ENCODE measurements around the gene COL5A3.

The COL5A3 gene

DNA sequence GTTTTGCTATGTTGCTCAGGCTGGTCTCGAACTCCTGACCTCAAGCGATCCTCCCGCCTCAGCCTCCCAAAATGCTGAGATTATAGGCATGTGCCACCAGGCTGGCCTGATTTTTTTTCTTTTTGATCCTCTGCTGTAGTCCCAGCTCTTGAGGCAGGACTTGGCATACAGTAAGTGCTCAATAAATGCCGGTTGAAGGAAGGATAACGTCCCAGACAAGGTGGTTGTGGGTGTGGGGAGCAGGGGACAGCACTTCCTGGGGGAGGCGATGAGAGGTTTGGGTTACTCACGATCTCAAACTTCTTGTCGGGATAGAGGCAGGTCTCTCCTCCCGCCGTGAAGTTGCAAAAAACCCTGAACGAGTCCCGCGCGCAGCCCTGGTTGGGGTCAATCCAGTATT, 44.3 kb downstream of the COL5A3 start:
- Histone ChIP-seq H2AFZ (ENCODE audit: low read length) (no peak overlapping the region), H3K27ac (ENCODE audit: low read depth, low read length, poor library complexity, severe bottlenecking) (no peak overlapping the region), H3K9me3 (ENCODE audit: low read length) (no peaks in the 10 kb centered on the region), H3K36me3 (ENCODE audit: insufficient read depth, low read length) (no peaks in the 10 kb centered on the region), H3K4me2 (ENCODE audit: low read length) (no peak overlapping the region), H3K27me3 (ENCODE audit: insufficient read depth, low read length) (no peaks in the 10 kb centered on the region), H3K9me2 (ENCODE audit: low read depth, low read length) (no peaks in the 10 kb centered on the region), H4K20me1 (ENCODE audit: insufficient read depth, low read length) (no peaks in the 10 kb centered on the region), H3K9ac (ENCODE audit: low read length) (no peak overlapping the region), H3K4me3 (ENCODE audit: low read depth, low read length, poor library complexity, severe bottlenecking) (no peak overlapping the region), H3K79me2 (ENCODE audit: insufficient read depth, low read length) (no peaks in the 10 kb centered on the region), H3K4me1 (ENCODE audit: insufficient read depth, low read length, severe bottlenecking) (no peaks in the 10 kb centered on the region), H3F3A (ENCODE audit: insufficient read depth, low read length) (no peaks in the 10 kb centered on the region)
- TF ChIP-seq, protein P1, sequence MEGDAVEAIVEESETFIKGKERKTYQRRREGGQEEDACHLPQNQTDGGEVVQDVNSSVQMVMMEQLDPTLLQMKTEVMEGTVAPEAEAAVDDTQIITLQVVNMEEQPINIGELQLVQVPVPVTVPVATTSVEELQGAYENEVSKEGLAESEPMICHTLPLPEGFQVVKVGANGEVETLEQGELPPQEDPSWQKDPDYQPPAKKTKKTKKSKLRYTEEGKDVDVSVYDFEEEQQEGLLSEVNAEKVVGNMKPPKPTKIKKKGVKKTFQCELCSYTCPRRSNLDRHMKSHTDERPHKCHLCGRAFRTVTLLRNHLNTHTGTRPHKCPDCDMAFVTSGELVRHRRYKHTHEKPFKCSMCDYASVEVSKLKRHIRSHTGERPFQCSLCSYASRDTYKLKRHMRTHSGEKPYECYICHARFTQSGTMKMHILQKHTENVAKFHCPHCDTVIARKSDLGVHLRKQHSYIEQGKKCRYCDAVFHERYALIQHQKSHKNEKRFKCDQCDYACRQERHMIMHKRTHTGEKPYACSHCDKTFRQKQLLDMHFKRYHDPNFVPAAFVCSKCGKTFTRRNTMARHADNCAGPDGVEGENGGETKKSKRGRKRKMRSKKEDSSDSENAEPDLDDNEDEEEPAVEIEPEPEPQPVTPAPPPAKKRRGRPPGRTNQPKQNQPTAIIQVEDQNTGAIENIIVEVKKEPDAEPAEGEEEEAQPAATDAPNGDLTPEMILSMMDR (IDR thresholded peaks at IDR 0.05; ENCODE audit: low read length): no peak
- TF ChIP-seq EZH2 (IDR thresholded peaks at IDR 0.05; ENCODE audit: borderline replicate concordance, low read length): no peak

DNA sequence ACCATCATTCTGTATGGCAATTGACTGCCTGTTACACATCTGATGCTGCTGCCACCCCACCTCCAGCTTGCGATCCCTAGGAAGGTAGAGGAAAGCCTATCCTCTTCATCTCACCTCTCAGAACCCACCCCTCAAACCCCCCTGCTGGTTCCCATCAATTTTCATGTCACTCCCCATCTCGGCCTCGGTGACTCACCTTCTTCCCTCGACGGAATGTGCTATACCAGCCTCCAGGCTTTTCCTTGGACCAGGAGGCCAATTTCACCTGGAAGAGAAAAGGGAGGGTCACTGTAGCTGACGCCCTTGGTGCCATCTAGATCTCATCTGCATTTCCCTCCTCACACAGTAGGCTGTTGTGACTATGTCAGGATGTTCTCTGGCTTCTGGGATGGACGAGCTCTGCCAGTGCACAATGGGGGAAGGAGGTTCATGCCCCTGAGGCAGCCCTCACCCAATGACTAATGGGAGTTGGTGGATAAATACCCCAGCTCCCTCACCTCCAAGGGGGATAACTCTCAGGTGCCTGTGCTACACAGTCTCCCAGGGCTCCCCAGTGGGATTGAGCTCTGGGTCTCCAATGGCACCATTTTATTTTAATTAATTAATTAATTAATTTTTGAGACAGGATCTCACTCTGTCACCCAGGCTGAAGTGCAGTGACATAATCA, 47.5 kb downstream of the COL5A3 start:
- no peak for TF ChIP-seq EZH2 (IDR thresholded peaks at IDR 0.05; ENCODE audit: borderline replicate concordance, low read length)
- TF ChIP-seq, protein P1 (IDR thresholded peaks at IDR 0.05; ENCODE audit: low read length): no peak
- Histone ChIP-seq H3K9ac (ENCODE audit: low read length) (no peak overlapping the region), H3K9me2 (ENCODE audit: low read depth, low read length) (no peaks in the 10 kb centered on the region), H3K27me3 (ENCODE audit: insufficient read depth, low read length) (no peaks in the 10 kb centered on the region), H3K4me3 (ENCODE audit: low read depth, low read length, poor library complexity, severe bottlenecking) (no peak overlapping the region), H2AFZ (ENCODE audit: low read length) (no peak overlapping the region), H3K36me3 (ENCODE audit: insufficient read depth, low read length) (no peaks in the 10 kb centered on the region), H3K4me1 (ENCODE audit: insufficient read depth, low read length, severe bottlenecking) (no peaks in the 10 kb centered on the region), H3K79me2 (ENCODE audit: insufficient read depth, low read length) (no peaks in the 10 kb centered on the region), H3K9me3 (ENCODE audit: low read length) (no peaks in the 10 kb centered on the region), H4K20me1 (ENCODE audit: insufficient read depth, low read length) (no peaks in the 10 kb centered on the region), H3K27ac (ENCODE audit: low read depth, low read length, poor library complexity, severe bottlenecking) (no peak overlapping the region), H3K4me2 (ENCODE audit: low read length) (no peak overlapping the region), H3F3A (ENCODE audit: insufficient read depth, low read length) (no peaks in the 10 kb centered on the region)

DNA sequence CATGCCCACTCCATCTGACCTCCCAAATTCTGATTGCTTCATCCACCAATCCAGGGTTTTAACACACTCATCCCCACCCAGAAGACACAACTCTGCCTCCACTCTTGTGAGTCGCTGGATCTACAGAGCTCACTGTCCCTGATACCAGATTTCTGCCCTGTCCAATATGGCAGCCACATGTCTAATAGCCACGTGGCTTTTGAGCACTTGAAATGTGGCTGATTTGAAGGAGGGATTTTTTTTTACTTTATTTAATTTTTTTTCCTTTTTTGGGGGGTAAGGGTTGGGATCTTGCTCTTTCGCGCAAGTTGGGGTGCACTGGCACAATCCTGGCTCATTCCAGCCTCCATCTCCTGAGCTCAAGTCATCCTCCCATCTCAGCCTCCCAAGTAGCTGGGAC, 49.2 kb downstream of the COL5A3 start:
- H3K27me3 ChIP-seq (ENCODE audit: insufficient read depth, low read length): no peaks in the 10 kb centered on the region
- H3K27ac ChIP-seq (ENCODE audit: low read depth, low read length, poor library complexity, severe bottlenecking): no peak overlapping the region
- H3F3A ChIP-seq (ENCODE audit: insufficient read depth, low read length): no peaks in the 10 kb centered on the region

More for the DNA sequence above, 49.2 kb downstream of the COL5A3 start:
- no peak overlapping the region for H3K4me3 ChIP-seq (ENCODE audit: low read depth, low read length, poor library complexity, severe bottlenecking)
- no peaks in the 10 kb centered on the region for H3K9me2 ChIP-seq (ENCODE audit: low read depth, low read length)
- H3K36me3 ChIP-seq (ENCODE audit: insufficient read depth, low read length): no peaks in the 10 kb centered on the region
- no peak overlapping the region for H2AFZ ChIP-seq (ENCODE audit: low read length)
- no peaks in the 10 kb centered on the region for H3K79me2 ChIP-seq (ENCODE audit: insufficient read depth, low read length)
- no peaks in the 10 kb centered on the region for H3K4me1 ChIP-seq (ENCODE audit: insufficient read depth, low read length, severe bottlenecking)
- H3K9me3 ChIP-seq (ENCODE audit: low read length): no peaks in the 10 kb centered on the region
- H3K9ac ChIP-seq (ENCODE audit: low read length): no peak overlapping the region
- H3K4me2 ChIP-seq (ENCODE audit: low read length): no peak overlapping the region
- no peak for TF ChIP-seq EZH2 (IDR thresholded peaks at IDR 0.05; ENCODE audit: borderline replicate concordance, low read length)
- TF ChIP-seq, protein P1 (IDR thresholded peaks at IDR 0.05; ENCODE audit: low read length): no peak
- no peaks in the 10 kb centered on the region for H4K20me1 ChIP-seq (ENCODE audit: insufficient read depth, low read length)
